IMR-90 (cell line): ENCODE results near the gene RAD51C. TPM values are rescaled to one million over a fixed set of nuclear protein-coding genes. Genes with fewer than 3 reads are reported as not detected.

Experiments used
- ATAC-seq: fragments of 200-7000 bp; cut with Tn5 transposase; 2 replicates; pipeline ENCODE4 v1.9.1; 2020; ENCODE audit warnings: low read depth, mild to moderate bottlenecking, moderate library complexity
- BruUV-seq: library from RNA; stranded (reverse); fragments of 400-500 nt; replicated peaks from 2 replicates; lab custom pipeline; 2021; lab: Mats Ljungman, UMichigan
- CTCF ChIA-PET: fragments of 300-600 bp; formaldehyde crosslinking; extraction: SDS; loops from one replicate; lab custom pipeline; 2021; ENCODE audit warnings: antibody characterized with exemption; lab: Yijun Ruan, JAX
- POLR2A ChIA-PET: fragments of 300-600 bp; sonication (Branson Sonifier 250); formaldehyde crosslinking; loops from one replicate; lab custom pipeline; 2022; ENCODE audit warnings: antibody characterized with exemption; ENCODE audit not compliant: unreplicated experiment; lab: Charles Lee
- DNase-seq: peaks from one replicate; pipeline ENCODE4 v3.0.0; 2013
- H2AFZ ChIP-seq: replicated peaks from 2 replicates; pipeline ENCODE3; 2013; ENCODE audit warnings: low read length, mild to moderate bottlenecking; ENCODE audit not compliant: poor library complexity
- H2AK5ac ChIP-seq: 2 replicates; pipeline ENCODE4 v1.6.1; 2013; ENCODE audit warnings: low read depth, low read length, inconsistent platforms
- H2AK9ac ChIP-seq: replicated peaks from 2 replicates; pipeline ENCODE3; 2013; ENCODE audit warnings: mild to moderate bottlenecking, low read depth, low read length, moderate library complexity; ENCODE audit not compliant: poor library complexity
- H2BK120ac ChIP-seq: 2 replicates; pipeline ENCODE4 v1.6.1; 2013; ENCODE audit warnings: low read depth, low read length, inconsistent platforms
- H2BK15ac ChIP-seq: 3 replicates; pipeline ENCODE4 v1.6.1; 2013; ENCODE audit warnings: low read depth, low read length, inconsistent platforms
- H2BK20ac ChIP-seq: 2 replicates; pipeline ENCODE4 v1.6.1; 2013; ENCODE audit warnings: low read depth, mild to moderate bottlenecking, inconsistent platforms, low read length, moderate library complexity
- H2BK5ac ChIP-seq: 2 replicates; pipeline ENCODE4 v1.6.1; 2013; ENCODE audit warnings: mild to moderate bottlenecking, low read depth, low read length, inconsistent platforms; ENCODE audit not compliant: poor library complexity, severe bottlenecking
- H3K14ac ChIP-seq: replicated peaks from 2 replicates; pipeline ENCODE4 v1.6.1; 2013; ENCODE audit warnings: low read depth, low read length, inconsistent platforms
- H3K18ac ChIP-seq: 2 replicates; pipeline ENCODE4 v1.6.1; 2013; ENCODE audit warnings: low read depth, low read length, control low read depth
- H3K23ac ChIP-seq: 2 replicates; pipeline ENCODE4 v1.6.1; 2013; ENCODE audit warnings: low read depth, low read length, inconsistent platforms
- H3K27ac ChIP-seq: 2 replicates; pipeline ENCODE4 v1.5.1; 2013; ENCODE audit warnings: mild to moderate bottlenecking, control low read depth, low read length; ENCODE audit not compliant: insufficient read depth
- H3K27me3 ChIP-seq: 2 replicates; pipeline ENCODE4 v1.6.1; 2013; ENCODE audit warnings: low read length; ENCODE audit not compliant: control insufficient read depth, insufficient read depth
- H3K36me3 ChIP-seq: 2 replicates; pipeline ENCODE4 v1.6.1; 2013; ENCODE audit warnings: low read length, mixed read lengths; ENCODE audit not compliant: control insufficient read depth, insufficient read depth
- H3K4ac ChIP-seq: 2 replicates; pipeline ENCODE4 v1.6.1; 2013; ENCODE audit warnings: low read depth, low read length, inconsistent platforms
- H3K4me1 ChIP-seq: 2 replicates; pipeline ENCODE4 v1.6.1; 2013; ENCODE audit warnings: low read length, mixed read lengths; ENCODE audit not compliant: control insufficient read depth, insufficient read depth
- H3K4me2 ChIP-seq: 2 replicates; pipeline ENCODE4 v1.6.1; 2013; ENCODE audit warnings: low read depth, mild to moderate bottlenecking, control low read depth, low read length, moderate library complexity
- H3K4me3 ChIP-seq: 2 replicates; pipeline ENCODE4 v1.5.1; 2013; ENCODE audit warnings: low read depth, mild to moderate bottlenecking, control low read depth, low read length, moderate library complexity; ENCODE audit not compliant: insufficient read depth
- H3K56ac ChIP-seq: 2 replicates; pipeline ENCODE4 v1.6.1; 2013; ENCODE audit warnings: low read length, inconsistent platforms; ENCODE audit not compliant: insufficient read depth; ENCODE audit errors: extremely low read depth
- H3K79me1 ChIP-seq, 2 experiments: 2 replicates each; pipeline ENCODE4 v1.6.1; 2013; ENCODE audit warnings: low read length in 2 of 2, inconsistent platforms in 1 of 2, low read depth in 1 of 2
- H3K9ac ChIP-seq: 2 replicates; pipeline ENCODE4 v1.6.1; 2013; ENCODE audit warnings: low read depth, low read length, control low read depth
- H3K9me1 ChIP-seq: 2 replicates; pipeline ENCODE4 v1.6.1; 2013; ENCODE audit warnings: low read length, inconsistent platforms; ENCODE audit not compliant: insufficient read depth
- H3K9me3 ChIP-seq: 2 replicates; pipeline ENCODE4 v1.6.1; 2013; ENCODE audit warnings: low read length; ENCODE audit not compliant: control insufficient read depth, insufficient read depth
- H4K20me1 ChIP-seq: 2 replicates; pipeline ENCODE4 v1.6.1; 2013; ENCODE audit warnings: low read length, inconsistent platforms; ENCODE audit not compliant: insufficient read depth
- H4K5ac ChIP-seq: 2 replicates; pipeline ENCODE4 v1.6.1; 2013; ENCODE audit warnings: mild to moderate bottlenecking, low read depth, low read length, control low read depth
- H4K8ac ChIP-seq, 2 experiments: 2 replicates each; pipeline ENCODE4 v1.6.1; 2013; ENCODE audit warnings: low read depth in 2 of 2, low read length in 2 of 2, control low read depth in 1 of 2, inconsistent platforms in 1 of 2
- H4K91ac ChIP-seq: 2 replicates; pipeline ENCODE4 v1.6.1; 2013; ENCODE audit warnings: low read depth, low read length, inconsistent platforms; ENCODE audit not compliant: insufficient read depth
- CEBPB ChIP-seq: IDR thresholded peaks from 2 replicates; pipeline ENCODE4 v1.6.1; 2012; ENCODE audit warnings: low read depth, low read length, improper control_type of control experiment
- CHD1 ChIP-seq: IDR thresholded peaks from 2 replicates; pipeline ENCODE4 v1.6.1; 2012; ENCODE audit warnings: low read depth, low read length, improper control_type of control experiment
- ELK1 ChIP-seq: fragments of 150-350 bp; IDR thresholded peaks from 2 replicates; pipeline ENCODE4 v1.6.1; 2016; ENCODE audit warnings: low read depth, mild to moderate bottlenecking, low read length, moderate library complexity, borderline replicate concordance
- MAFK ChIP-seq: IDR thresholded peaks from 2 replicates; pipeline ENCODE4 v1.6.1; 2012; ENCODE audit warnings: low read depth, low read length, improper control_type of control experiment
- whole genome bisulfite sequencing, 2 experiments: methylation state at CpG; one replicate each; pipeline versions ENCODE4 v1.1.5 to v1.1.7; 2013; ENCODE audit warnings: missing lambda C conversion rate in 2 of 2; ENCODE audit not compliant: insufficient read length in 1 of 2; ENCODE audit errors: extremely low coverage in 2 of 2; 5-methylcytosine and 5-hydroxymethylcytosine counted together
- dilution Hi-C: fragments of 300-500 bp; cut with HindIII; formaldehyde crosslinking; loops from one replicate; pipeline ENCODE4 v1.14.3; 2018; ENCODE audit warnings: low sequenced_read_pairs; ENCODE audit not compliant: unreplicated experiment
- in situ Hi-C: fragments of 300-500 bp; cut with MboI; formaldehyde crosslinking; loops from 3 replicates; pipeline ENCODE4 v1.14.3; 2019; ENCODE audit warnings: low sequenced_read_pairs, inconsistent platforms, mixed read lengths
- intact Hi-C: fragments of 100-400 bp; cut with micrococcal nuclease; formaldehyde crosslinking; loops from 2 replicates; pipeline ENCODE4 v1.10.0; 2022
- polyA plus RNA-seq, 3 experiments: library from polyadenylated mRNA; depleted of rRNA; stranded (reverse); fragments of >200 nt; gene quantifications; 2 replicates each; pipeline ENCODE4 v1.2.3, GENCODE V29; 2012; ENCODE audit warnings: low replicate concordance in 1 of 3
- total RNA-seq: library from RNA; depleted of rRNA; stranded (reverse); fragments of >200 nt; gene quantifications from 2 replicates; pipeline ENCODE4 v1.2.3, GENCODE V29; 2012

The RAD51C gene
- total and polyA plus RNA-seq, 2 of the 4 experiments (the other 2 are of a cell fraction): 21.1 to 28.3 TPM

GRCh38 chr17:58693208-58693607, 806 bp downstream of the RAD51C start:
- Histone ChIP-seq H2AK9ac (no peak overlapping the region), H3K4me1 (peaks cover 3% of the 10 kb centered on the region), H3K23ac (peak overlapping the region; percentile 32; the same call in 1 of the 2 replicates), H2BK5ac (peak overlapping the region; percentile 25), H3K36me3 (no peaks in the 10 kb centered on the region), H2AK5ac (no peak overlapping the region), H3K9ac (peak overlapping the region; percentile 65), H4K91ac (no peak overlapping the region), H3K27ac (no peak overlapping the region), H3K4me2 (peak overlapping the region; percentile 78), H3K14ac (no peak overlapping the region; the same call in 1 of the 2 replicates), H3K4me3 (peak overlapping the region; percentile 93; the same call in 1 of the 2 replicates), H2AFZ (no peak overlapping the region), H3K56ac (no peak overlapping the region; the same call in 1 of the 2 replicates), H4K20me1 (no peaks in the 10 kb centered on the region), H3K9me1 (peaks cover 2% of the 10 kb centered on the region; the same call in 1 of the 2 replicates), H3K27me3 (no peaks in the 10 kb centered on the region), H3K79me1 (peaks cover 9 to 32% of the 10 kb centered on the region in 2 experiments), H4K8ac (peak overlapping the region; percentile 94 to 100; a peak in 3 of 4 replicates), H2BK20ac (no peak overlapping the region), H2BK120ac (no peak overlapping the region), H3K4ac (peak overlapping the region; percentile 37), H2BK15ac (no peak overlapping the region), H4K5ac (peak overlapping the region; percentile 75; the same call in 1 of the 2 replicates), H3K9me3 (no peaks in the 10 kb centered on the region; the same call in 1 of the 2 replicates), H3K18ac (no peak overlapping the region)
- POLR2A ChIA-PET: no interaction called here
- in situ Hi-C loops (no loop called here), intact Hi-C loops (loop anchor here (2.0 to 5.0 kb wide), 2 partner anchors 60 to 106 kb away; no protein-coding TSS in a partner anchor), dilution Hi-C loops (no loop called here)
- TF ChIP-seq CHD1: no peak
- no peak for TF ChIP-seq MAFK
- no peak for TF ChIP-seq CEBPB
- TF ChIP-seq ELK1: no peak
- CTCF ChIA-PET: interaction anchor here (1.4 kb wide), 1 partner anchor 18 kb away, joined by 3 read pairs; no protein-coding TSS in a partner anchor
- no TSS peak for BruUV-seq
- 92% methylated on average over 2 of the region's 8 CpGs; no CpG with 5 or more reads in 1 of the 2 experiments for WGBS, 2 experiments
- ATAC-seq (no peak), DNase-seq (no peak)
